MM.1S (cell line): Measurements from ENCODE around the gene SNRNP48.

Experiments used
- DNase-seq: peaks from one replicate; pipeline ENCODE4 v3.0.0-alpha.2; 2015
- H2AFZ ChIP-seq: fragments of 300-600 bp; sonication (generic); 2 replicates; pipeline ENCODE4 v1.6.0; 2016; ENCODE audit warnings: antibody characterized with exemption, low read length
- H3F3A ChIP-seq: fragments of 300-600 bp; sonication (generic); 2 replicates; pipeline ENCODE4 v1.6.1; 2016; ENCODE audit warnings: mild to moderate bottlenecking, antibody characterized with exemption, low read length, moderate library complexity, mixed read lengths; ENCODE audit not compliant: insufficient read depth
- H3K27ac ChIP-seq: fragments of 300-600 bp; sonication (generic); 2 replicates; pipeline ENCODE4 v1.5.1; 2016; ENCODE audit warnings: mild to moderate bottlenecking, low read length
- H3K27me3 ChIP-seq: fragments of 300-600 bp; sonication (generic); replicated peaks from 2 replicates; pipeline ENCODE4 v1.6.0; 2016; ENCODE audit warnings: low read length; ENCODE audit not compliant: insufficient read depth
- H3K36me3 ChIP-seq: fragments of 300-600 bp; sonication (generic); replicated peaks from 2 replicates; pipeline ENCODE4 v1.6.1; 2016; ENCODE audit warnings: mild to moderate bottlenecking, low read length, mixed read lengths; ENCODE audit not compliant: insufficient read depth
- H3K4me1 ChIP-seq: fragments of 300-600 bp; sonication (generic); 2 replicates; pipeline ENCODE4 v1.6.1; 2016; ENCODE audit warnings: low read length, mixed read lengths
- H3K4me2 ChIP-seq: fragments of 300-600 bp; sonication (generic); 2 replicates; pipeline ENCODE4 v1.6.0; 2016; ENCODE audit warnings: low read depth, low read length
- H3K4me3 ChIP-seq: fragments of 300-600 bp; sonication (generic); 2 replicates; pipeline ENCODE4 v1.5.1; 2016; ENCODE audit warnings: low read length, mixed read lengths
- H3K79me2 ChIP-seq: fragments of 300-600 bp; sonication (generic); 2 replicates; pipeline ENCODE4 v1.6.1; 2016; ENCODE audit warnings: mixed run types, low read length, mixed read lengths
- H3K9ac ChIP-seq: fragments of 300-600 bp; sonication (generic); 2 replicates; pipeline ENCODE4 v1.6.1; 2016; ENCODE audit warnings: low read length, mixed read lengths
- H3K9me2 ChIP-seq: fragments of 300-600 bp; sonication (generic); replicated peaks from 2 replicates; pipeline ENCODE4 v1.6.1; 2016; ENCODE audit warnings: mild to moderate bottlenecking, low read length, mixed read lengths; ENCODE audit not compliant: insufficient read depth
- H3K9me3 ChIP-seq: fragments of 300-600 bp; sonication (generic); replicated peaks from 2 replicates; pipeline ENCODE4 v1.6.1; 2016; ENCODE audit warnings: mild to moderate bottlenecking, low read length, mixed read lengths; ENCODE audit not compliant: insufficient read depth
- H4K20me1 ChIP-seq: fragments of 300-600 bp; sonication (generic); 2 replicates; pipeline ENCODE4 v1.6.1; 2016; ENCODE audit warnings: mild to moderate bottlenecking, low read length, moderate library complexity, mixed read lengths; ENCODE audit not compliant: insufficient read depth
- CTCF ChIP-seq: fragments of 300-600 bp; sonication (generic); IDR thresholded peaks from 2 replicates; pipeline ENCODE4 v1.5.1; 2016; ENCODE audit warnings: antibody characterized with exemption, low read length, mixed read lengths
- EZH2 ChIP-seq: fragments of 300-600 bp; sonication (generic); optimal IDR thresholded peaks from 2 replicates; pipeline ENCODE3; 2017; ENCODE audit warnings: low read depth, mild to moderate bottlenecking, antibody characterized with exemption, low read length, mixed read lengths
- EZH2phosphoT487 ChIP-seq: fragments of 300-600 bp; sonication (generic); IDR thresholded peaks from 2 replicates; pipeline ENCODE4 v1.6.1; 2018; ENCODE audit warnings: antibody characterized with exemption, low read length

SNRNP48 gene

GRCh38 chr6:7646394-7646793 lies 56.4 kb downstream of the SNRNP48 start:
- Histone ChIP-seq H4K20me1 (no peaks in the 10 kb centered on the region), H3K4me3 (no peak overlapping the region), H3K27ac (no peak overlapping the region), H3K9ac (no peak overlapping the region), H3F3A (peaks cover 5% of the 10 kb centered on the region; the same call in 1 of the 2 replicates), H3K36me3 (no peaks in the 10 kb centered on the region), H3K79me2 (no peaks in the 10 kb centered on the region), H3K27me3 (peaks cover 73% of the 10 kb centered on the region), H3K9me2 (no peaks in the 10 kb centered on the region), H3K4me1 (no peaks in the 10 kb centered on the region), H3K4me2 (no peak overlapping the region), H2AFZ (no peak overlapping the region), H3K9me3 (no peaks in the 10 kb centered on the region)
- TF ChIP-seq CTCF (no peak), EZH2 (no peak), EZH2phosphoT487 (no peak)
- DNase-seq = no peak

GRCh38 chr6:7647504-7647903 lies 57.5 kb downstream of the SNRNP48 start:
- Histone ChIP-seq H3K4me1 (no peaks in the 10 kb centered on the region), H3K9ac (no peak overlapping the region), H3K27me3 (peaks cover 81% of the 10 kb centered on the region), H3K4me2 (no peak overlapping the region), H3K36me3 (no peaks in the 10 kb centered on the region), H3K27ac (no peak overlapping the region), H3F3A (peaks cover 5% of the 10 kb centered on the region; the same call in 1 of the 2 replicates), H3K9me2 (no peaks in the 10 kb centered on the region), H2AFZ (no peak overlapping the region), H3K79me2 (no peaks in the 10 kb centered on the region), H4K20me1 (no peaks in the 10 kb centered on the region), H3K4me3 (no peak overlapping the region), H3K9me3 (no peaks in the 10 kb centered on the region)
- TF ChIP-seq EZH2 = no peak
- TF ChIP-seq CTCF = no peak
- peak; percentile 87 for TF ChIP-seq EZH2phosphoT487
- DNase-seq = peak; percentile 79

GRCh38 chr6:7649037-7649810 lies 59.2 kb downstream of the SNRNP48 start:
- Histone ChIP-seq H3K4me1 (no peaks in the 10 kb centered on the region), H2AFZ (no peak overlapping the region), H3K4me2 (no peak overlapping the region), H3K9me3 (no peaks in the 10 kb centered on the region), H3F3A (peaks cover 5% of the 10 kb centered on the region; the same call in 1 of the 2 replicates), H3K79me2 (no peaks in the 10 kb centered on the region), H3K9me2 (no peaks in the 10 kb centered on the region), H3K4me3 (no peak overlapping the region), H3K27ac (no peak overlapping the region), H3K9ac (no peak overlapping the region), H4K20me1 (no peaks in the 10 kb centered on the region), H3K27me3 (peaks cover 80% of the 10 kb centered on the region), H3K36me3 (no peaks in the 10 kb centered on the region)
- no peak for DNase-seq
- TF ChIP-seq CTCF (no peak), EZH2phosphoT487 (no peak), EZH2 (no peak)
